Measurements from ENCODE around the gene FHAD1. TPM values are rescaled to one million over a fixed set of nuclear protein-coding genes. Genes with fewer than 3 reads are reported as not detected.

FHAD1 gene
- 0.35 to 0.63 TPM (median 0.51 TPM) in 5 replicates for total RNA-seq (2022; extraction: Qiagen RNA extraction; ENCODE audit: low read depth)

GRCh38 chr1:15246960-15247614, at the start of gene FHAD1:
FHAD1 (plus strand) TSS chr1:15247223; CDS start chr1:15251785, 4,562 bp downstream.

GRCh38 chr1:15409388-15410222, 162.6 kb downstream of the FHAD1 start, which contains the start of gene EFHD2:
EFHD2 (plus strand) TSS chr1:15409888; CDS start chr1:15409972, 84 bp downstream.

Other genes starting within 250 kb of the FHAD1 start
- 35.3 to 44.2 TPM (median 41.6 TPM) in 5 replicates for gene TMEM51, start 93.5 kb upstream of the FHAD1 start, total RNA-seq (2022; extraction: Qiagen RNA extraction; ENCODE audit: low read depth)
- 163 to 254 TPM (median 240 TPM) in 5 replicates for gene EFHD2, start 162.7 kb downstream of the FHAD1 start, total RNA-seq (2022; extraction: Qiagen RNA extraction; ENCODE audit: low read depth)
- 0.65 to 2.1 TPM (median 1.7 TPM) in 5 replicates for gene CTRC, start 191.2 kb downstream of the FHAD1 start, total RNA-seq (2022; extraction: Qiagen RNA extraction; ENCODE audit: low read depth)
- 0.17 TPM in 1 of 5 replicates, not detected in the others for gene CELA2A, start 209.5 kb downstream of the FHAD1 start, total RNA-seq (2022; extraction: Qiagen RNA extraction; ENCODE audit: low read depth)
- not detected in 5 replicates for gene CELA2B, start 228.9 kb downstream of the FHAD1 start, total RNA-seq (2022; extraction: Qiagen RNA extraction; ENCODE audit: low read depth)

Data from A549 treated with RU486 at 1 μM for 4 hours (cell line).